OCI-LY1 (cell line): ENCODE measurements around the gene PTH1R.

Source experiments
- H2AFZ ChIP-seq: fragments of 200-600 bp; sonication (generic), shearing (Covaris generic); 2 replicates; pipeline ENCODE4 v1.6.0; 2014; ENCODE audit warnings: antibody characterized with exemption, mild to moderate bottlenecking, low read length
- H3F3A ChIP-seq: fragments of 200-600 bp; sonication (generic), shearing (Covaris generic); 2 replicates; pipeline ENCODE4 v1.6.0; 2014; ENCODE audit warnings: mild to moderate bottlenecking, antibody characterized with exemption, low read length, moderate library complexity; ENCODE audit not compliant: insufficient read depth
- H3K27ac ChIP-seq: fragments of 200-600 bp; sonication (generic); 2 replicates; pipeline ENCODE4 v1.5.1; 2014; ENCODE audit warnings: low read length, mixed run types, mild to moderate bottlenecking, low read depth; ENCODE audit not compliant: poor library complexity, severe bottlenecking
- H3K27me3 ChIP-seq: fragments of 200-600 bp; sonication (generic); 2 replicates; pipeline ENCODE4 v1.6.0; 2014; ENCODE audit warnings: antibody characterized with exemption, mild to moderate bottlenecking, low read length, moderate library complexity; ENCODE audit not compliant: insufficient read depth
- H3K36me3 ChIP-seq: fragments of 200-600 bp; sonication (generic); 2 replicates; pipeline ENCODE4 v1.6.1; 2014; ENCODE audit warnings: mild to moderate bottlenecking, antibody characterized with exemption, low read length, moderate library complexity, mixed read lengths; ENCODE audit not compliant: insufficient read depth
- H3K4me1 ChIP-seq: fragments of 200-600 bp; sonication (generic); 2 replicates; pipeline ENCODE4 v1.5.1; 2014; ENCODE audit warnings: mild to moderate bottlenecking, low read length, moderate library complexity; ENCODE audit not compliant: insufficient read depth, severe bottlenecking
- H3K4me2 ChIP-seq: fragments of 200-600 bp; sonication (generic), shearing (Covaris generic); 2 replicates; pipeline ENCODE4 v1.6.1; 2014; ENCODE audit warnings: low read length
- H3K4me3 ChIP-seq: fragments of 200-600 bp; sonication (generic); 2 replicates; pipeline ENCODE4 v1.5.1; 2014; ENCODE audit warnings: low read length, low read depth, mild to moderate bottlenecking, mixed read lengths; ENCODE audit not compliant: poor library complexity, severe bottlenecking
- H3K79me2 ChIP-seq: fragments of 200-600 bp; shearing (Covaris generic); 2 replicates; pipeline ENCODE4 v1.6.1; 2016; ENCODE audit warnings: mixed run types, low read length, mixed read lengths; ENCODE audit not compliant: insufficient read depth
- H3K9ac ChIP-seq: fragments of 200-600 bp; sonication (generic), shearing (Covaris generic); 2 replicates; pipeline ENCODE4 v1.6.1; 2014; ENCODE audit warnings: mild to moderate bottlenecking, low read length, mixed read lengths
- H3K9me2 ChIP-seq: fragments of 200-600 bp; sonication (generic), shearing (Covaris generic); 2 replicates; pipeline ENCODE4 v1.6.1; 2014; ENCODE audit warnings: low read depth, mild to moderate bottlenecking, low read length, mixed read lengths
- H3K9me3 ChIP-seq: fragments of 200-600 bp; shearing (Covaris generic); 2 replicates; pipeline ENCODE4 v1.6.1; 2014; ENCODE audit warnings: low read length, mixed read lengths
- H4K20me1 ChIP-seq: fragments of 200-600 bp; sonication (generic), shearing (Covaris generic); 2 replicates; pipeline ENCODE4 v1.6.0; 2016; ENCODE audit warnings: mild to moderate bottlenecking, low read length; ENCODE audit not compliant: insufficient read depth
- CTCF ChIP-seq: fragments of 200-600 bp; sonication (generic), shearing (Covaris generic); IDR thresholded peaks from 2 replicates; pipeline ENCODE4 v1.5.1; 2017; ENCODE audit warnings: mild to moderate bottlenecking, antibody characterized with exemption, low read length, moderate library complexity, mixed read lengths
- EZH2 ChIP-seq: fragments of 200-600 bp; sonication (generic), shearing (Covaris generic); IDR thresholded peaks from 2 replicates; pipeline ENCODE4 v1.8.0; 2017; ENCODE audit warnings: borderline replicate concordance, mixed run types, mild to moderate bottlenecking, antibody characterized with exemption, low read length, moderate library complexity, mixed read lengths

The PTH1R gene

DNA sequence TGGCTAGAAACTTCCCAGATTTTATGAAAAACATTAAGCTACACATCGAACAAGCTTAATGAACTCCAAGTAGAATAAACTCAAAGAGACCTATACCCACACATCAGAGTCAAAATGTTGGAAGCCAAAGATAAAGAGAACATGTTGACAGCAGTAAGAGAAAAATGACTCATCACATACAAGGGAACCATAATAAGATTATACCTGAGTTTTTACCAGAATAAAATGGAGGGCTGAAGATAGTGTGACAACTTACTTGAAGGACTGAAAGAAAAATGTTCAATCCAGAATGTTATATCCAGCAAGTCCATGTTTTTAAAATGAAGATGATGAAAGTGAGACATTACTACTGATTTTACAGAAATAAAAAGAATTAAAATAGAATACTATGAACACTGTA is 37.0 kb upstream of the PTH1R start:
- H3K79me2 ChIP-seq, result no peaks in the 10 kb centered on the region
- no peak overlapping the region for H2AFZ ChIP-seq
- no peaks in the 10 kb centered on the region for H3K36me3 ChIP-seq
- H3K4me2 ChIP-seq, result no peak overlapping the region
- no peak overlapping the region for H3K27ac ChIP-seq
- no peaks in the 10 kb centered on the region for H3F3A ChIP-seq
- no peaks in the 10 kb centered on the region for H3K27me3 ChIP-seq
- TF ChIP-seq EZH2, result no peak
- no peak for TF ChIP-seq CTCF
- H3K4me1 ChIP-seq, result peaks cover 3% of the 10 kb centered on the region
- peaks cover 6% of the 10 kb centered on the region for H3K9me3 ChIP-seq
- H3K9me2 ChIP-seq, result no peaks in the 10 kb centered on the region
- no peak overlapping the region for H3K9ac ChIP-seq
- no peak overlapping the region for H3K4me3 ChIP-seq
- H4K20me1 ChIP-seq, result no peaks in the 10 kb centered on the region

DNA sequence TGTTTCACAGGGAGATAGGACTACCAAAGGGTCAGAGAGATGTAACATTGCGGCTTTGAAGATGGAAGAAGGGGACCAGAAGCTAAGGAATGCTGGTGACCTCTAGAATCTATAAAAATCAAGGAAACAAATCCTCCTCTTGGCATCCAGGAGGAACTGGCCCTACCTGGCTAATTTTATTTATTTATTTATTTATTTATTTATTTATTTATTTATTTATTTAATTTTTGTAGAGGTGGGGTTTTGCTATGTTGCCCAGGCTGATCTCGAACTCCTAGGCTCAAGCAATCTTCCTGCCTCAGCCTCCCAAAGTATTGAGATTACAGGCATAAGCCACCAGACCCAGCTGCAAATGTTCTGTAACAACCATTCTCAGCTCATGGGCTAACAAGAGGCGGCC is 34.0 kb upstream of the PTH1R start:
- no peaks in the 10 kb centered on the region for H3F3A ChIP-seq
- no peaks in the 10 kb centered on the region for H3K27me3 ChIP-seq
- H3K4me2 ChIP-seq, result no peak overlapping the region
- H3K9me3 ChIP-seq, result peaks cover 6% of the 10 kb centered on the region; the same call in 1 of the 2 replicates
- H3K9ac ChIP-seq, result no peak overlapping the region
- no peaks in the 10 kb centered on the region for H4K20me1 ChIP-seq
- H3K4me3 ChIP-seq, result no peak overlapping the region
- no peak overlapping the region for H2AFZ ChIP-seq
- TF ChIP-seq EZH2, result no peak
- no peaks in the 10 kb centered on the region for H3K9me2 ChIP-seq
- H3K36me3 ChIP-seq, result no peaks in the 10 kb centered on the region
- peaks cover 13% of the 10 kb centered on the region for H3K4me1 ChIP-seq
- H3K27ac ChIP-seq, result no peak overlapping the region
- no peaks in the 10 kb centered on the region for H3K79me2 ChIP-seq

GRCh38 chr3:46844397-46844796 is 33.1 kb upstream of the PTH1R start:
- Histone ChIP-seq H3K27me3 (no peaks in the 10 kb centered on the region), H3K9me2 (no peaks in the 10 kb centered on the region)

More at GRCh38 chr3:46844397-46844796, 33.1 kb upstream of the PTH1R start:
- no peak for TF ChIP-seq EZH2
- TF ChIP-seq CTCF, result no peak
- H3K9me3 ChIP-seq, result peaks cover 6% of the 10 kb centered on the region; the same call in 1 of the 2 replicates
- peaks cover 13% of the 10 kb centered on the region for H3K4me1 ChIP-seq
- no peak overlapping the region for H3K4me2 ChIP-seq
- H3K79me2 ChIP-seq, result no peaks in the 10 kb centered on the region
- H4K20me1 ChIP-seq, result no peaks in the 10 kb centered on the region
- no peak overlapping the region for H3K9ac ChIP-seq
- no peaks in the 10 kb centered on the region for H3F3A ChIP-seq
- no peak overlapping the region for H3K27ac ChIP-seq
- H3K36me3 ChIP-seq, result no peaks in the 10 kb centered on the region
- H2AFZ ChIP-seq, result no peak overlapping the region
- H3K4me3 ChIP-seq, result no peak overlapping the region
